Esophagus squamous epithelium (tissue), 5 donors: Measurements from ENCODE around the gene C6orf52. TPM values are rescaled to one million over a fixed set of nuclear protein-coding genes. Genes with fewer than 3 reads are reported as not detected.

ENCODE experiments used
- DNase-seq: peaks from one replicate; lab custom pipeline; 2025; lab: John Stamatoyannopoulos, UW
- H3K27ac ChIP-seq, 4 donors: fragments of 200-600 bp; sonication (generic); one replicate each; pipeline ENCODE4 v1.5.1; 2016 to 2019; ENCODE audit warnings: mild to moderate bottlenecking in 1 of 4
- H3K27me3 ChIP-seq, 4 donors: fragments of 200-600 bp; sonication (generic); 1 replicate in 3 of 4; 2 replicates in 1 of 4; pipeline versions ENCODE4 v1.5.1 to v1.6.0; 2017 to 2021; ENCODE audit warnings: antibody characterized with exemption in 1 of 4
- H3K36me3 ChIP-seq, 3 donors: fragments of 200-600 bp; sonication (generic); one replicate each; pipeline ENCODE4 v1.5.1; 2016 to 2019
- H3K4me1 ChIP-seq, 3 donors: fragments of 200-600 bp; sonication (generic); one replicate each; pipeline ENCODE4 v1.5.1; 2017 to 2019
- H3K4me3 ChIP-seq, 4 donors: fragments of 200-600 bp; sonication (generic); 1 replicate in 3 of 4; 2 replicates in 1 of 4; pipeline ENCODE4 v1.5.1; 2016 to 2019; ENCODE audit warnings: mild to moderate bottlenecking in 2 of 4, moderate library complexity in 1 of 4
- H3K9me3 ChIP-seq, 3 donors: fragments of 200-600 bp; sonication (generic); one replicate each; pipeline ENCODE4 v1.5.1; 2016 to 2019
- CTCF ChIP-seq, 6 experiments: fragments of 450-650 bp in 4 of 6; fragments of 200-600 bp in 2 of 6; sonication (generic) in 2 of 6; IDR thresholded peaks; one replicate each; pipeline ENCODE4 v1.5.1; 2016 to 2019; ENCODE audit warnings: antibody characterized with exemption in 6 of 6, mild to moderate bottlenecking in 4 of 6, moderate library complexity in 4 of 6
- POLR2A ChIP-seq, 4 donors: fragments of 450-650 bp; IDR thresholded peaks; one replicate each; pipeline ENCODE4 v1.6.1; 2017; ENCODE audit warnings: antibody characterized with exemption in 4 of 4, mild to moderate bottlenecking in 4 of 4, moderate library complexity in 3 of 4
- WGBS, 2 donors: methylation state at CpG; one replicate each; pipeline ENCODE4 v1.1.5; 2018; 5-methylcytosine and 5-hydroxymethylcytosine counted together
- intact Hi-C: fragments of 100-400 bp; cut with DNase I; formaldehyde crosslinking; loops from one replicate; pipeline ENCODE4 v1.15.0; 2022
- total RNA-seq, 4 donors: library from RNA; depleted of rRNA; stranded (reverse); fragments of >200 nt; gene quantifications; one replicate each; pipeline ENCODE4 v1.1.0, GENCODE V29; 2016
- donor health status: DM: yes; HTN: yes; CAD: no.

The C6orf52 gene
- total RNA-seq, 4 donors from 2014 or later, result not detected

- H3K9me3 ChIP-seq, result no peaks in the 10 kb centered on the region
- peaks cover 0 to 7% (median 0%) of the 10 kb centered on the region in 3 donors for H3K4me1 ChIP-seq
- WGBS, 2 donors, result 64 to 80% methylated on average over 2 of the region's 2 CpGs
- H3K36me3 ChIP-seq, result peaks cover 5 to 25% (median 7%) of the 10 kb centered on the region in 3 donors
- intact Hi-C loops, result no loop called here
- H3K27ac ChIP-seq, result no peak overlapping the region
- DNase-seq, result no peak
- no peaks in the 10 kb centered on the region for H3K27me3 ChIP-seq
- TF ChIP-seq CTCF (IDR thresholded peaks at IDR 0.05) (no peak), POLR2A (IDR thresholded peaks at IDR 0.05) (no peak)
- no peak overlapping the region for H3K4me3 ChIP-seq
Observed at GRCh38 chr6:10736731-10737130, 42.3 kb upstream of the C6orf52 start.

- no peak for DNase-seq
- H3K27ac ChIP-seq, result no peak overlapping the region
- no peak overlapping the region for H3K4me3 ChIP-seq
- peaks cover 5 to 50% (median 7%) of the 10 kb centered on the region in 3 donors for H3K36me3 ChIP-seq
- intact Hi-C loops, result no loop called here
- no peak for TF ChIP-seq POLR2A (IDR thresholded peaks at IDR 0.05)
- no peak for TF ChIP-seq CTCF (IDR thresholded peaks at IDR 0.05)
- H3K9me3 ChIP-seq, result no peaks in the 10 kb centered on the region
- no peaks in the 10 kb centered on the region for H3K27me3 ChIP-seq
- WGBS, 2 donors, result 94 to 98% methylated on average over 3 of the region's 3 CpGs
- peaks cover 0 to 7% (median 0%) of the 10 kb centered on the region in 3 donors for H3K4me1 ChIP-seq
Observed at GRCh38 chr6:10733863-10734262, 39.4 kb upstream of the C6orf52 start.

- intact Hi-C loops, result no loop called here
- Histone ChIP-seq H3K36me3 (peaks cover 5 to 57% (median 7%) of the 10 kb centered on the region in 3 donors), H3K4me1 (peaks cover 0 to 7% (median 0%) of the 10 kb centered on the region in 3 donors), H3K9me3 (no peaks in the 10 kb centered on the region), H3K4me3 (no peak overlapping the region), H3K27me3 (no peaks in the 10 kb centered on the region), H3K27ac (no peak overlapping the region)
- 89 to 90% methylated on average over 16 to 17 of the region's 17 CpGs for WGBS, 2 donors
- DNase-seq, result no peak
- TF ChIP-seq POLR2A (IDR thresholded peaks at IDR 0.05), result no peak
- TF ChIP-seq CTCF (IDR thresholded peaks at IDR 0.05), result no peak
Observed at GRCh38 chr6:10733151-10733715, 38.8 kb upstream of the C6orf52 start.

- H3K27me3 ChIP-seq, result no peaks in the 10 kb centered on the region
- TF ChIP-seq CTCF (IDR thresholded peaks at IDR 0.05) (no peak), POLR2A (IDR thresholded peaks at IDR 0.05) (no peak)
- peaks cover 0 to 19% (median 4%) of the 10 kb centered on the region in 3 donors for H3K4me1 ChIP-seq
- H3K36me3 ChIP-seq, result peaks cover 5 to 86% (median 7%) of the 10 kb centered on the region in 3 donors
- H3K27ac ChIP-seq, result no peak overlapping the region
- H3K4me3 ChIP-seq, result no peak overlapping the region
- no peak for DNase-seq
- intact Hi-C loops, result no loop called here
- 70 to 79% methylated on average over 3 of the region's 3 CpGs for WGBS, 2 donors
- H3K9me3 ChIP-seq, result no peaks in the 10 kb centered on the region
Observed at GRCh38 chr6:10730254-10730653, 35.8 kb upstream of the C6orf52 start.

- H3K9me3 ChIP-seq, result no peaks in the 10 kb centered on the region
- DNase-seq, result no peak
- no peak overlapping the region for H3K4me3 ChIP-seq
- no peak overlapping the region for H3K27ac ChIP-seq
- H3K4me1 ChIP-seq, result peaks cover 5 to 48% (median 19%) of the 10 kb centered on the region in 3 donors
- WGBS, 2 donors, result 88 to 100% methylated on average over 2 to 7 of the region's 9 CpGs
- no peaks in the 10 kb centered on the region for H3K27me3 ChIP-seq
- peaks cover 0 to 61% (median 0%) of the 10 kb centered on the region in 3 donors for H3K36me3 ChIP-seq
- intact Hi-C loops, result no loop called here
- TF ChIP-seq CTCF (IDR thresholded peaks at IDR 0.05), result no peak
Observed at GRCh38 chr6:10725716-10726115, 31.3 kb upstream of the C6orf52 start.
